Urinary bladder (tissue), 4 donors: ENCODE results near the gene FAM43B. TPM values are rescaled to one million over a fixed set of nuclear protein-coding genes. Genes with fewer than 3 reads are reported as not detected.

Experiments
- DNase-seq: peaks from one replicate; pipeline ENCODE4 v3.0.0-alpha.2; 2015; ENCODE audit errors: extremely low spot score
- H3K27ac ChIP-seq: one replicate; pipeline ENCODE4 v1.5.1; 2013; ENCODE audit warnings: low read depth, mild to moderate bottlenecking, moderate library complexity
- H3K36me3 ChIP-seq: one replicate; pipeline ENCODE4 v1.6.1; 2013; ENCODE audit warnings: mild to moderate bottlenecking, moderate library complexity; ENCODE audit not compliant: insufficient read depth
- H3K4me1 ChIP-seq: one replicate; pipeline ENCODE4 v1.6.1; 2013; ENCODE audit warnings: mild to moderate bottlenecking, moderate library complexity; ENCODE audit not compliant: insufficient read depth
- H3K4me3 ChIP-seq: one replicate; pipeline ENCODE4 v1.5.1; 2013; ENCODE audit warnings: low read depth, low read length
- WGBS: extraction: QIAGEN DNeasy Blood & Tissue Kit; methylation state at CpG from one replicate; pipeline ENCODE4 v1.1.7; 2013; 5-methylcytosine and 5-hydroxymethylcytosine counted together
- polyA plus RNA-seq: library from polyadenylated mRNA; stranded (reverse); fragments of 200-250 nt; gene quantifications from one replicate; pipeline ENCODE4 v1.2.3, GENCODE V29; 2013
- total RNA-seq: library from RNA; depleted of rRNA; stranded (reverse); fragments of >200 nt; gene quantifications from one replicate; pipeline ENCODE4 v1.2.3, GENCODE V29; 2014
- donor health status: healthy with polysubstance abuse.
- donor health status: healthy.

The FAM43B gene
- total and polyA plus RNA-seq, 2 donors: 0.37 to 1.1 TPM

- Histone ChIP-seq H3K27ac (no peak overlapping the region), H3K4me3 (no peak overlapping the region), H3K4me1 (no peaks in the 10 kb centered on the region), H3K36me3 (no peaks in the 10 kb centered on the region)
- DNase-seq: no peak
- 42% methylated on average over 7 of the region's 7 CpGs for WGBS
Observed at GRCh38 chr1:20590306-20590777, 38.0 kb downstream of the FAM43B start.

DNA sequence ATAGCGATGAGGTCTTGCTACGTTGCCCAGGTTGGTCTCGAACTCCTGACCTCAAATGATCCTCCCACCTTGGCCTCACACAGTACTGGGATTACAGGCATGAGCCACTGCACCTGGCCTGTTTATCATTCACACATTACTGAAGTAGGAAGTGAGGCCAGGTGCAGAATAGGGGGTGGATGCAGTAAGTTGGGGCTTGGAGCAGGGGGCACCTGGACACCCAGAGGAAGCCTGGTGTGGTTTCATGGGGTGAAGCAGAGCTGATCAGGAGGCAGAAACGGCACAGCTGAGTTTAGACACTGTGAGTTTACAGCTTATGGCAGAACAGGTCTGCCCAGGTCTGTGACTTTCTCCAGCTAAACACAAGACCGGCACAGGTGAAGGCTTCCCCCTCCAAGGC, 41.4 kb downstream of the FAM43B start:
- no peaks in the 10 kb centered on the region for H3K4me1 ChIP-seq
- H3K27ac ChIP-seq: no peak overlapping the region
- 83% methylated on average over 5 of the region's 5 CpGs for WGBS

DNA sequence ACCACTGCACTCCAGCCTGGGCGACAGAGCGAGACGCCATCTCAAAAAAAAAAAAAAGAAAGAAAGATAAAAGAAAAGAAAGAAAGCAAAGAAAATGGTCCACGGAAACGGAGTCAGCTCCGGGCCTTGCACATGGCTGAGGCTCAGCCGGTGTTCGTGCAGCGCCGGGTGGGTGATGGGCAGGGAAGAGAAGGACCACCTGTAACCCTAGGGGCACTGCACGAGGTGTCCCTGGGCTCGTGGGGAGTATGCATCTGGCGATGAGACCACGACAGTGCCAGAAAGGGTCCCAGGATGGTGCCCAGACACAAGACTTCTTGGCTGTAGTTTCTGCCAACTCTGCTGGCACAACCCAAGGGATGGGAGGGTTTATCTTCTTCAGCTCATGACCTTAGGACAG, 42.4 kb downstream of the FAM43B start:
- H3K4me3 ChIP-seq: no peak overlapping the region
- DNase-seq: no peak
- WGBS: 86% methylated on average over 14 of the region's 14 CpGs
- H3K4me1 ChIP-seq: no peaks in the 10 kb centered on the region
- H3K27ac ChIP-seq: no peak overlapping the region
- H3K36me3 ChIP-seq: no peaks in the 10 kb centered on the region

More for the DNA sequence above, 41.4 kb downstream of the FAM43B start:
- Histone ChIP-seq H3K4me3 (no peak overlapping the region), H3K36me3 (no peaks in the 10 kb centered on the region)
- DNase-seq: no peak

- H3K36me3 ChIP-seq: no peaks in the 10 kb centered on the region
- WGBS: 61% methylated on average over 6 of the region's 6 CpGs
- DNase-seq: no peak
- no peak overlapping the region for H3K27ac ChIP-seq
- H3K4me1 ChIP-seq: no peaks in the 10 kb centered on the region
- H3K4me3 ChIP-seq: no peak overlapping the region
Observed at GRCh38 chr1:20596106-20596505, 43.7 kb downstream of the FAM43B start.

- no peaks in the 10 kb centered on the region for H3K36me3 ChIP-seq
- H3K27ac ChIP-seq: no peak overlapping the region
- no peaks in the 10 kb centered on the region for H3K4me1 ChIP-seq
- no peak overlapping the region for H3K4me3 ChIP-seq
- no peak for DNase-seq
- 77% methylated on average over 3 of the region's 3 CpGs for WGBS
Observed at GRCh38 chr1:20597650-20598049, 45.3 kb downstream of the FAM43B start.

DNA sequence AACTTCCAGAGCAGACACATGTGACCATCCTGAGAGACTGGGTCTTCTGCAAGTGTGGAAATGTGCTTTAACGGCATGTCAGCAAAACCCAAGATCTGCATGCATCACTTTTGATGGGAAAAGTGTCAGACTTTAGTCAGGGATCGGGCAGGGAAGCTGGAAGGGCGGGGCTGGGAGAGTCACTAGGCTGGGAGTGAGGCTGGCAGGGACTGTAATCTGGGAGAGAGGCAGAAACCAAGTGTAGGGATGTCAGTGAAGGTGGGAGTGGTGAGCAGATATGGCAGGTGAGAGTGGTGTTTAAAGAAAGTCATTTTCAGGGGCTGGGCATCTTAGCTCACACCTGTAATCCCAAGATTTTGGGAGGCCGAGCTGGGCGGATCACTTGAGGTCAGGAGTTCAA, 47.8 kb downstream of the FAM43B start:
- 83% methylated on average over 5 of the region's 5 CpGs for WGBS

GRCh38 chr1:20601129-20601825, 48.9 kb downstream of the FAM43B start:
- no peak for DNase-seq
- no peaks in the 10 kb centered on the region for H3K36me3 ChIP-seq
- WGBS: 52% methylated on average over 5 of the region's 5 CpGs
- no peaks in the 10 kb centered on the region for H3K4me1 ChIP-seq
- no peak overlapping the region for H3K4me3 ChIP-seq
- H3K27ac ChIP-seq: no peak overlapping the region

More for the DNA sequence above, 47.8 kb downstream of the FAM43B start:
- Histone ChIP-seq H3K27ac (no peak overlapping the region), H3K4me1 (no peaks in the 10 kb centered on the region), H3K4me3 (no peak overlapping the region), H3K36me3 (no peaks in the 10 kb centered on the region)
- no peak for DNase-seq

GRCh38 chr1:20602851-20603450, 50.6 kb downstream of the FAM43B start:
- Histone ChIP-seq H3K4me3 (no peak overlapping the region), H3K36me3 (no peaks in the 10 kb centered on the region), H3K27ac (no peak overlapping the region), H3K4me1 (no peaks in the 10 kb centered on the region)
- DNase-seq: no peak
- WGBS: 92% methylated on average over 4 of the region's 4 CpGs

- no peak overlapping the region for H3K27ac ChIP-seq
- no peak for DNase-seq
- 92% methylated on average over 9 of the region's 9 CpGs for WGBS
- H3K4me1 ChIP-seq: no peaks in the 10 kb centered on the region
- H3K36me3 ChIP-seq: no peaks in the 10 kb centered on the region
- no peak overlapping the region for H3K4me3 ChIP-seq
Observed at GRCh38 chr1:20603504-20604464, 51.4 kb downstream of the FAM43B start.

Other genes with a start within 250 kb of the FAM43B start
- 17.1 TPM for gene CAMK2N1, start 66.4 kb upstream of the FAM43B start, total RNA-seq
- 22.0 TPM for gene CAMK2N1, start 66.4 kb upstream of the FAM43B start, polyA plus RNA-seq
- gene MUL1, start 44.4 kb upstream of the FAM43B start, total RNA-seq: 13.9 TPM
- gene MUL1, start 44.4 kb upstream of the FAM43B start, polyA plus RNA-seq: 36.5 TPM
- 0.53 TPM for gene CDA, start 36.5 kb downstream of the FAM43B start, total RNA-seq
- gene CDA, start 36.5 kb downstream of the FAM43B start, polyA plus RNA-seq: 5.1 TPM
- 37.3 TPM for gene PINK1, start 80.9 kb downstream of the FAM43B start, total RNA-seq
- 112 TPM for gene PINK1, start 80.9 kb downstream of the FAM43B start, polyA plus RNA-seq
- gene DDOST, start 108.8 kb downstream of the FAM43B start, total RNA-seq: 132 TPM
- gene DDOST, start 108.8 kb downstream of the FAM43B start, polyA plus RNA-seq: 169 TPM
- gene KIF17, start 165.4 kb downstream of the FAM43B start, total RNA-seq: 2.0 TPM
- gene KIF17, start 165.4 kb downstream of the FAM43B start, polyA plus RNA-seq: 3.2 TPM
- gene SH2D5, start 180.1 kb downstream of the FAM43B start, total RNA-seq: not detected
- gene SH2D5, start 180.1 kb downstream of the FAM43B start, polyA plus RNA-seq: 0.10 TPM
- 385 TPM for gene HP1BP3, start 234.7 kb downstream of the FAM43B start, total RNA-seq
- gene HP1BP3, start 234.7 kb downstream of the FAM43B start, polyA plus RNA-seq: 186 TPM